K562 (cell line): Measurements from ENCODE around the gene FBXO46. TPM values are rescaled to one million over a fixed set of nuclear protein-coding genes. Genes with fewer than 3 reads are reported as not detected.

ENCODE experiments used
- ARHGAP35 ChIP-seq: fragments of 450-650 bp; IDR thresholded peaks from 2 replicates; pipeline ENCODE4 v1.6.1; 2018; ENCODE audit not compliant: partially characterized antibody
- BRCA1 ChIP-seq, 2 experiments: fragments of 450-650 bp in 1 of 2; sonication (generic) in 1 of 2; formaldehyde crosslinking in 1 of 2; IDR thresholded peaks; 2 replicates each; pipeline versions ENCODE4 v1.5.0 to v1.6.1; 2017 to 2020; ENCODE audit warnings: mild to moderate bottlenecking in 1 of 2, missing genetic modification reagents in 1 of 2
- BRD4 ChIP-seq: fragments of 200-600 bp; sonication (generic); IDR thresholded peaks from 2 replicates; pipeline ENCODE4 v1.6.1; 2017; ENCODE audit warnings: inconsistent platforms
- CBX5 ChIP-seq: IDR thresholded peaks from 2 replicates; pipeline ENCODE4 v1.6.1; 2014; ENCODE audit warnings: low read depth, borderline replicate concordance
- CLOCK ChIP-seq: fragments of 250-450 bp; sonication (Bioruptor Pico); IDR thresholded peaks from 2 replicates; pipeline ENCODE4 v1.4.0; 2020; ENCODE audit warnings: mild to moderate bottlenecking, moderate library complexity, borderline replicate concordance
- CSDE1 ChIP-seq, 2 experiments: fragments of 450-650 bp; IDR thresholded peaks; 2 replicates each; pipeline ENCODE4 v1.6.1; 2016; ENCODE audit warnings: mild to moderate bottlenecking in 1 of 2
- HINFP ChIP-seq: fragments of 450-650 bp; conservative IDR thresholded peaks from 2 replicates; pipeline ENCODE4 v1.6.1; 2016; ENCODE audit warnings: missing genetic modification characterization, low read depth, mild to moderate bottlenecking, control low read depth, missing compliant biosample characterization
- JUN ChIP-seq, 2 experiments: sonication (generic) in 1 of 2; formaldehyde crosslinking in 1 of 2; IDR thresholded peaks; 2 replicates each; pipeline versions ENCODE4 v1.6.1 to v1.8.0; 2012 to 2022; ENCODE audit warnings: borderline replicate concordance in 2 of 2, mild to moderate bottlenecking in 2 of 2, improper control_type of control experiment in 1 of 2, low read depth in 1 of 2, low read length in 1 of 2, missing genetic modification reagents in 1 of 2
- KDM1A ChIP-seq, 2 experiments: fragments of 450-650 bp; IDR thresholded peaks; 2 replicates each; pipeline ENCODE4 v1.6.1; 2016; ENCODE audit warnings: mild to moderate bottlenecking in 2 of 2
- POLR2AphosphoS5 ChIP-seq: IDR thresholded peaks from 2 replicates; pipeline ENCODE4 v1.6.1; 2011; ENCODE audit warnings: mild to moderate bottlenecking, low read depth, low read length, moderate library complexity; ENCODE audit not compliant: control insufficient read depth, insufficient read depth
- TCF3 ChIP-seq: sonication (generic); formaldehyde crosslinking; IDR thresholded peaks from 2 replicates; pipeline ENCODE4 v1.4.0; 2020; ENCODE audit warnings: mild to moderate bottlenecking, missing genetic modification reagents
- THRAP3 ChIP-seq: fragments of 450-650 bp; IDR thresholded peaks from 2 replicates; pipeline ENCODE4 v1.6.1; 2016; ENCODE audit warnings: mild to moderate bottlenecking, inconsistent platforms, borderline replicate concordance
- TRIM24 ChIP-seq, 2 experiments: fragments of 450-650 bp; IDR thresholded peaks; 2 replicates each; pipeline ENCODE4 v1.6.1; 2016
- XRCC4 ChIP-seq: IDR thresholded peaks from one replicate; pipeline ENCODE4 v1.6.1; 2011; ENCODE audit not compliant: insufficient read depth, insufficient read length; ENCODE audit errors: extremely low read depth
- YBX1 ChIP-seq: fragments of 450-650 bp; IDR thresholded peaks from 2 replicates; pipeline ENCODE4 v1.7.1; 2016; ENCODE audit warnings: mild to moderate bottlenecking
- ZBTB2 ChIP-seq: fragments of 450-650 bp; IDR thresholded peaks from 2 replicates; pipeline ENCODE4 v1.6.1; 2016; ENCODE audit warnings: antibody characterized with exemption
- ZBTB5 ChIP-seq: fragments of 450-650 bp; IDR thresholded peaks from 2 replicates; pipeline ENCODE4 v1.6.1; 2017; ENCODE audit warnings: antibody characterized with exemption
- ZKSCAN1 ChIP-seq: fragments of 150-350 bp; IDR thresholded peaks from 2 replicates; pipeline ENCODE4 v1.6.1; 2016; ENCODE audit warnings: low read depth, low read length
- ZNF24 ChIP-seq: fragments of 450-650 bp; IDR thresholded peaks from 2 replicates; pipeline ENCODE4 v1.6.1; 2016
- ZNF431 ChIP-seq: sonication (generic); formaldehyde crosslinking; IDR thresholded peaks from 2 replicates; pipeline ENCODE4 v1.8.0; 2022; ENCODE audit warnings: mild to moderate bottlenecking, missing genetic modification reagents
- ZNF696 ChIP-seq: fragments of 250-450 bp; sonication (Bioruptor Pico); conservative IDR thresholded peaks from 2 replicates; pipeline ENCODE4 v1.4.0; 2020; ENCODE audit warnings: mild to moderate bottlenecking, moderate library complexity
- ZSCAN29 ChIP-seq: fragments of 450-650 bp; IDR thresholded peaks from 2 replicates; pipeline ENCODE4 v1.6.1; 2017
- polyA plus RNA-seq, 8 experiments: library from polyadenylated mRNA; depleted of rRNA in 4 of 8; stranded (reverse) in 5 of 8; unstranded in 3 of 8; fragments of >200 nt; fragmentation: Nextera tagmentation in 2 of 8; fragmentation: Illumina TruSeq in 1 of 8; extraction: Ambion mirVana in 2 of 8; extraction: Trizol in 1 of 8; gene quantifications; 2 replicates each; pipeline versions ENCODE4 v1.2.1 to v1.2.3, GENCODE V29; 2011 to 2014; ENCODE audit warnings: inconsistent platforms in 1 of 8, missing spikeins in 1 of 8
- total RNA-seq, 7 experiments: library from RNA; depleted of rRNA in 6 of 7; stranded (reverse); fragments of >200 nt in 6 of 7; fragmentation: Illumina TruSeq in 2 of 7; extraction: Trizol in 2 of 7; gene quantifications; 2 replicates each; pipeline versions ENCODE4 v1.2.1 to v1.2.3, GENCODE V29; 2011 to 2021; ENCODE audit warnings: low replicate concordance in 1 of 7

The FBXO46 gene
- total and polyA plus RNA-seq, 9 of the 15 experiments (the other 6 are each of a cell fraction or from before 2014, with no cell fraction given), result 1.5 to 36.1 (median 7.3) TPM

GRCh38 chr19:45668342-45668871 is 62.3 kb downstream of the FBXO46 start (continued):
- 0 out of 2 replicates have a peak, but pooled peaks have one; percentile 20 for TF ChIP-seq POLR2AphosphoS5
- 0 out of 4 replicates have a peak, but pooled peaks of 1 of the 2 experiments have one; percentile 7 for TF ChIP-seq KDM1A (IDR thresholded peaks at IDR 0.05)
- TF ChIP-seq CLOCK (CRISPR knock-in tag), result no peak
- TF ChIP-seq XRCC4, result no peak
- TF ChIP-seq BRCA1 (IDR thresholded peaks at IDR 0.05), result no peak
- no peak for TF ChIP-seq BRCA1 (CRISPR knock-in tag; IDR thresholded peaks at IDR 0.05)
- TF ChIP-seq ZNF431 (CRISPR knock-in tag), result no peak
- peak; percentile 97 for TF ChIP-seq THRAP3
- TF ChIP-seq ARHGAP35, result peak; percentile 61
- no peak for TF ChIP-seq JUN (IDR thresholded peaks at IDR 0.05; ENCODE audit: borderline replicate concordance, low read depth, low read length)
- no peak for TF ChIP-seq JUN (CRISPR knock-in tag; IDR thresholded peaks at IDR 0.05; ENCODE audit: borderline replicate concordance)
- TF ChIP-seq YBX1, result 0 out of 2 replicates have a peak, but pooled peaks have one; percentile 42
- TF ChIP-seq ZBTB5, result peak; percentile 48; the same call in 1 of the 2 replicates
- no peak for TF ChIP-seq ZNF696
- TF ChIP-seq ZSCAN29, result peak; percentile 37; the same call in 1 of the 2 replicates
- TF ChIP-seq TCF3 (CRISPR knock-in tag), result no peak
- TF ChIP-seq BRD4, result no peak
- no peak for TF ChIP-seq ZNF24
- TF ChIP-seq CBX5, result no peak
- TF ChIP-seq ZBTB2, result peak; percentile 62
- 0 out of 4 replicates have a peak, but pooled peaks of 1 of the 2 experiments have one; percentile 74 for TF ChIP-seq CSDE1 (IDR thresholded peaks at IDR 0.05)
- TF ChIP-seq HINFP (tag), result 0 out of 2 replicates have a peak, but pooled peaks have one; percentile 6
- no peak for TF ChIP-seq TRIM24 (IDR thresholded peaks at IDR 0.05)
- TF ChIP-seq ZKSCAN1, result no peak
